LNCaP clone FGC (cell line): Measurements from ENCODE around the gene CELSR2.
"Not testable (repeated sequence)": the region's sequence is repeated elsewhere in the genome, so short reads cannot be mapped to it uniquely, and the experiment has no call there.

Source experiments
- DNase-seq: peaks from one replicate; pipeline ENCODE4 v3.0.0-alpha.2; 2011; ENCODE audit warnings: low read depth
- H3K4me3 ChIP-seq: 2 replicates; pipeline ENCODE4 v1.5.1; 2011; ENCODE audit warnings: mild to moderate bottlenecking, low read depth, low read length, control low read depth
- TF ChIP-seq, protein P1 (sequence below): IDR thresholded peaks from 2 replicates; pipeline ENCODE4 v1.5.1; 2012; ENCODE audit warnings: mild to moderate bottlenecking; ENCODE audit not compliant: control insufficient read depth, insufficient read depth; ENCODE audit errors: extremely low read depth

The CELSR2 gene

DNA sequence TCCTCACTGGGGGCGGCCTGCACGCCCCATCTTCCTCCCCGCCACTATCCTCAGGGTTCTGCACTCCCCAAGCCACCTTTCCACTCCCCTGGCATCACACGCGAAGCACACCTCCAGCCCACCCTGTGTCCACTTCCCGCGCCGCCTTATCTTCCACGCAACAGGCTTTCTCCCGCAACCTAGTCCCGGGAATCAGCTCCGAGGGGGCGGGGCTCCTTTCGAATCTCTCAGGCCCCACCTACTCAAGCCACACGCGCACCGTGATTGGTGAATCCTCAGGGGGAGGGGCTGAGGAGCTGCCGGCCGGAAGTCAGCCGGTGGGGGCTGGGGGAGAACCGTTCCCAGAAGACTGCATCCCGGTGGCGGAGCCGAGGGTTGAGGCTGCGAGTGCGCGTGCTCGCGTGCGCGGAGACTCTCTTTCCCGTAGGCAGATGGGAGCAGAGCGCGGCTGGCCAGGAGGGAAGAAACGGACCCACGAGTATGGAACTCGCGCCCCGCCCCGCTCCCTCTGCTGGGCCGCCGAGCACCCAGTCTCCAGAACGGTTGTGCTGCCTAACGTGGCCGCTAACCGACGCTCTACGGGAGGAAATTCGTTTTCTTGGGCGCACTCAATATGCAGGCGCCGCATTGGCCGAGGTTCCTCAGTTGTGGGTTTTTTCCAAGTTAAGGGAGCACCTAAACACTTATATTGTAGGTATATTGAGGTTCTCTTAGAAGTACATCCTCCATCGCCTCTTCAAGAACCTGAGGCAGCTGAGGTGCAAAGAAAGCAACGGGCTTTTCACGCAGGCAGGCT is 33.8 kb downstream of the CELSR2 start, which contains the start of gene PSRC1:
PSRC1 (minus strand) TSS at position 194 of the 796 bp plus-strand sequence.
- H3K4me3 ChIP-seq = peak within 1 kb of the TSS; percentile 81
- TF ChIP-seq, protein P1, sequence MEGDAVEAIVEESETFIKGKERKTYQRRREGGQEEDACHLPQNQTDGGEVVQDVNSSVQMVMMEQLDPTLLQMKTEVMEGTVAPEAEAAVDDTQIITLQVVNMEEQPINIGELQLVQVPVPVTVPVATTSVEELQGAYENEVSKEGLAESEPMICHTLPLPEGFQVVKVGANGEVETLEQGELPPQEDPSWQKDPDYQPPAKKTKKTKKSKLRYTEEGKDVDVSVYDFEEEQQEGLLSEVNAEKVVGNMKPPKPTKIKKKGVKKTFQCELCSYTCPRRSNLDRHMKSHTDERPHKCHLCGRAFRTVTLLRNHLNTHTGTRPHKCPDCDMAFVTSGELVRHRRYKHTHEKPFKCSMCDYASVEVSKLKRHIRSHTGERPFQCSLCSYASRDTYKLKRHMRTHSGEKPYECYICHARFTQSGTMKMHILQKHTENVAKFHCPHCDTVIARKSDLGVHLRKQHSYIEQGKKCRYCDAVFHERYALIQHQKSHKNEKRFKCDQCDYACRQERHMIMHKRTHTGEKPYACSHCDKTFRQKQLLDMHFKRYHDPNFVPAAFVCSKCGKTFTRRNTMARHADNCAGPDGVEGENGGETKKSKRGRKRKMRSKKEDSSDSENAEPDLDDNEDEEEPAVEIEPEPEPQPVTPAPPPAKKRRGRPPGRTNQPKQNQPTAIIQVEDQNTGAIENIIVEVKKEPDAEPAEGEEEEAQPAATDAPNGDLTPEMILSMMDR = peak; percentile 37
- peak; percentile 83 for DNase-seq

DNA sequence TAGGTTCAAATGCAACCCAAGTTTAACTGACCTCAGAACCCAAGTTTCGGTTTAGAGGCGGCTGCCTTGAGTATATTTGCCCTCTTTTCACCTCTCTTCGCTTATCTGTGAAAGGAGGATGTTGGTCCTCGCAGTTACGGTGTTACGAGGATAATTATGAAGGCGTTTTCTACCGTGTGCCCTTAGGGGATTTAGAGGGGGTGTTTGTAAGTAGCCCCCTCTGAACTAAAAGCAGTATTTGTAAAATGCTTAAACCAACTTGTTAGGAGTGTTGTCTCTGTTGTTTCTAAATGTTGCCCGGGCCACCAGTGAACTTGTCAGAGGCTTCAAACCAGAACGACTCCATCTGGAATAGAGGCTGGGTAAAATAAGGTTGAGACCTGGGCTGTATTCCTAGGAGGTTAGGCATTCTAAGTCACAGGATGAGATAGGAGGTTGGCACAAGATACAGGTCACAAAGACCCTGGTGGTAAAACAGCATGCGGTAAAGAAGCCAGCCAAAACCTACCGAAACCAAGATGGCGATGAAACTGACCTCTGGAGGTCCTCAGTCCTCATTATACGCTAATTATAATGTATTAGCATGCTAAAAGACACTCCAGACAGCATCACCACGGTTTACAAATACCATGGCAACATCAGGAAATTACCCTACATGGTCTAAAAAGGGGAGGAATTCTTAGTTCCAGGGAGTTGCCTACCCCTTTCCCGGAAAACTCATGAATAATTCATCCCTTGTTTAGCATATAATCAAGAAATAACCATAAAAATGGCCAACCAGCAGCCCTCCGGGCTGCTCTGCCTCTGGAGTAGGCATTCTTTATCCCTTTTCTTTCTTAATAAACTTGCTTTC is 34.6 kb downstream of the CELSR2 start:
- DNase-seq = no peak
- TF ChIP-seq, protein P1 = no peak
- H3K4me3 ChIP-seq = peak overlapping the region; percentile 81

DNA sequence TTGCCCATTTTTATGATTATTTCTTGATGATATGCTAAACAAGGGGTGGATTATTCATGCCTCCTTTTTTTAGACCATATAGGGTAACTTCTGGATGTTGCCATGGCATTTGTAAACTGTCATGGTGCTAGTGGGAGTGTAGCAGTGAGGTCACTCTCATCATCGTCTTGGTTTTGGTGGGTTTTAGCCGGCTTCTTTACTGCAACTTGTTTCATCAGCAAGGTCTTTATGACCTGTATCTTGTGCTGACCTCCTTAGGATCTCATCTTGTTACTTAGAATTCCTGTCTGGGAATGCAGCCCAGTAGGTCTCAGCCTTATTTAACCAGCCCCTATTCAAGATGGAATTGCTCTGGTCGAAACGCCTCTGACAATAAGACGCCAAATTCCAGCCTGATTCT is 37.4 kb downstream of the CELSR2 start:
- DNase-seq, H3K4me3 ChIP-seq: not testable (repeated sequence)

DNA sequence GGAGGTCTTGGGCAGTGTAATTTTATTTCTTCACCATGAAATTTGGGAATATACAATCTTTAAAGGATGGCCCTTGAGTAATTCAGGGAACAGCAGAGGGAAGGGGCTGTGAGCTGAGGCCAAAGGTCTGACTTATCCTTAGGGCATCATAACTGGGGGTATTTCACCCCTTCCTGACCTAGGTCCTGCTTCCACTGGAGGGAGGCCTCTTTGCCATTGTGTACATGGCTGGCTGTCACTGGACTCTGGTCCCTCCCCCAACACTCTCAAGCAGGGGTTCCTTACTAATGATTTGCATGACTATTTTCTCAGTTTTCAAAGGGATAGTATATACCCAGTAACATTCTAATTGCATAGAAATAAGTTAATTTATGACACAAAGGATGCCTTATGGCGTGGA is 40.8 kb downstream of the CELSR2 start:
- DNase-seq = no peak
- TF ChIP-seq, protein P1 = no peak
- H3K4me3 ChIP-seq = no peak overlapping the region

DNA sequence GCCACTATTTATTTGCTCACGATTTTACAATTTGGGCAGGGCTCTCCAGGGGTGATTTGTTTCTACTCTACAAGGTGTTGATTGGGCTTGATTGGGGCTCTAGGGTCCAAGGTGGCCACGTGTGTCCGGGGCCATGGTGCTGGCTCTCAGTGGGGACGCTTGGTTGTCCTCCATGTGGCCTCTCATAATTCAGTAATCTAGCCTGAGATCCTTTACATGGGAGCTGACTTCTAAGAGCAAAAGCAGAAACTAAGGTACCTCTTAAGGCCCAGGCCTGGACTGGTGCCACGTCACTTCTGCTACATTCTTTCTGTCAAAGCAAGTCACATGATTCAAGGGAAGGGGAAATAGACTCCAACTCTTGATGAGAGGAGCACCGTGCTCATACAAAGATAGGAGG is 41.7 kb downstream of the CELSR2 start:
- H3K4me3 ChIP-seq = no peak overlapping the region
- TF ChIP-seq, protein P1 = no peak
- DNase-seq = no peak

DNA sequence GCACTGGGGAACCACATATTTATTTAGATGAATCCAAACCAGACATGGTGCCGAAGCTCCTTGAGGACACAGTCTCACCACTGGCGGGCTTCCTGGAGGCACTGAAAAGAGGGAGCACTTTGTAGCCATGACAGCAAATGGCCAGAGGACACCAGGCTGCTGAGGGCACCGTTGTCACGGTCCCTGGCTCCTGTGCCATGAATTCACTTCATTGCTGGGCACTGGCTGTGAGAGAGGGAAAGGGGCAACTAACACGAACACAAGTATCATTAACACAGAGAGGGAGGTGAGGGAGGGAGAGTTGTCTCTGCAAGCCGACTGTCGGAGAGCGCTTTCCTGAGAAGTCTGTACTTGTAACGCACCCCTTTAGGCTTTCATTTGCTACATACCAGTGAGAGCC is 43.0 kb downstream of the CELSR2 start:
- DNase-seq = no peak
- H3K4me3 ChIP-seq = no peak overlapping the region
- TF ChIP-seq, protein P1 = no peak

DNA sequence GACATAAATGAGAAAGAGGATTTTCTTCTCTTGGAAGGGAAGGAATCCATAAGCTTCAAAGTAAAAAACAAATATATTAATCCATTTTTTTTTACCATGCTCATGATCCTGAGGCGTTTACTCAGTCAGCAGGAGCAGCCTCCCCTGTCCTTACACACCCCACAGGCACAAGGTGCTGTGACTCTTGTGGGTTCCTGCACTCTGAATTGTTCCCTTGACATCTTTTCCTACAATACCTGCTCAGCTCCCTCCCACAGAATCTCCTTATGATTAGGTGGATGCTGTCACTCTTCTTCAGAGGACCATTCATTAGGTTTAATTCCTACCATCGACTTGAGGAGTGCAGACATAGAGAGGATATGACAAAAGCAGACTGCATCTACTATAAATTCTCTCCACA is 43.7 kb downstream of the CELSR2 start:
- DNase-seq = no peak
- TF ChIP-seq, protein P1 = no peak
- no peak overlapping the region for H3K4me3 ChIP-seq
